Mesothelial cell of epicardium (in vitro differentiated cells): ENCODE data around the gene EP400. TPM values are rescaled to one million over a fixed set of nuclear protein-coding genes. Genes with fewer than 3 reads are reported as not detected.

Source experiments
- DNase-seq, 2 experiments: peaks; one replicate each; pipeline ENCODE4 v3.0.0; 2021; ENCODE audit warnings: low spot score in 2 of 2; ENCODE audit not compliant: unreplicated experiment in 2 of 2
- H3K27ac Mint-ChIP-seq: 2 replicates; pipeline ENCODE4 v1.8.0; 2021; ENCODE audit warnings: mixed read lengths
- H3K27me3 Mint-ChIP-seq: 2 replicates; pipeline ENCODE4 v1.8.0; 2021; ENCODE audit warnings: low read depth, mixed read lengths
- H3K36me3 Mint-ChIP-seq: 2 replicates; pipeline ENCODE4 v1.8.0; 2021; ENCODE audit warnings: mixed read lengths
- H3K4me1 Mint-ChIP-seq: 2 replicates; pipeline ENCODE4 v1.8.0; 2021; ENCODE audit warnings: mixed read lengths
- H3K4me3 Mint-ChIP-seq: 2 replicates; pipeline ENCODE4 v1.8.0; 2021; ENCODE audit warnings: mild to moderate bottlenecking, moderate library complexity, mixed read lengths
- H3K9me3 Mint-ChIP-seq: 2 replicates; pipeline ENCODE4 v1.8.0; 2021; ENCODE audit warnings: mixed read lengths
- CTCF ChIP-seq: fragments of 200-600 bp; sonication (generic); IDR thresholded peaks from one replicate; pipeline ENCODE4 v1.5.0; 2021; ENCODE audit warnings: antibody characterized with exemption; ENCODE audit not compliant: unreplicated experiment
- total RNA-seq: library from RNA; stranded (reverse); gene quantifications from 3 replicates; pipeline ENCODE4 v1.2.1, GENCODE V29; 2021

Gene EP400
- total RNA-seq, 1 donor from 2014 or later, result 77.9 TPM

GRCh38 chr12:132026061-132026795, 76.5 kb downstream of the EP400 start:
- no peaks in the 10 kb centered on the region for H3K9me3 Mint-ChIP-seq
- TF ChIP-seq CTCF, result no peak
- no peak overlapping the region for H3K4me3 Mint-ChIP-seq
- H3K4me1 Mint-ChIP-seq, result no peaks in the 10 kb centered on the region
- no peak overlapping the region for H3K27ac Mint-ChIP-seq
- no peaks in the 10 kb centered on the region for H3K27me3 Mint-ChIP-seq
- H3K36me3 Mint-ChIP-seq, result peaks cover 34% of the 10 kb centered on the region
- no peak for DNase-seq

- Mint-ChIP-seq H3K27me3 (no peaks in the 10 kb centered on the region), H3K27ac (no peak overlapping the region), H3K36me3 (peaks cover 35% of the 10 kb centered on the region), H3K4me1 (no peaks in the 10 kb centered on the region), H3K9me3 (no peaks in the 10 kb centered on the region), H3K4me3 (no peak overlapping the region)
- DNase-seq, result no peak
- TF ChIP-seq CTCF, result no peak
Observed at GRCh38 chr12:132026796-132027500, 77.2 kb downstream of the EP400 start.

- no peak for DNase-seq
- TF ChIP-seq CTCF, result no peak
- peaks cover 34% of the 10 kb centered on the region for H3K36me3 Mint-ChIP-seq
- H3K9me3 Mint-ChIP-seq, result no peaks in the 10 kb centered on the region
- H3K27ac Mint-ChIP-seq, result no peak overlapping the region
- no peak overlapping the region for H3K4me3 Mint-ChIP-seq
- no peaks in the 10 kb centered on the region for H3K4me1 Mint-ChIP-seq
- H3K27me3 Mint-ChIP-seq, result no peaks in the 10 kb centered on the region
Observed at GRCh38 chr12:132027636-132028035, 77.9 kb downstream of the EP400 start.

GRCh38 chr12:132028111-132028510, 78.4 kb downstream of the EP400 start:
- TF ChIP-seq CTCF, result no peak
- Mint-ChIP-seq H3K27me3 (no peaks in the 10 kb centered on the region), H3K9me3 (no peaks in the 10 kb centered on the region), H3K4me3 (no peak overlapping the region), H3K27ac (no peak overlapping the region), H3K36me3 (peaks cover 34% of the 10 kb centered on the region), H3K4me1 (no peaks in the 10 kb centered on the region)
- no peak for DNase-seq

GRCh38 chr12:132029503-132030300, 80.0 kb downstream of the EP400 start:
- no peak for DNase-seq

More at GRCh38 chr12:132029503-132030300, 80.0 kb downstream of the EP400 start:
- Mint-ChIP-seq H3K4me3 (no peak overlapping the region), H3K27ac (no peak overlapping the region), H3K9me3 (no peaks in the 10 kb centered on the region), H3K36me3 (peaks cover 44% of the 10 kb centered on the region), H3K27me3 (no peaks in the 10 kb centered on the region), H3K4me1 (no peaks in the 10 kb centered on the region)
- TF ChIP-seq CTCF, result no peak
